Measurements from ENCODE around the gene NSL1. TPM values are rescaled to one million over a fixed set of nuclear protein-coding genes. Genes with fewer than 3 reads are reported as not detected.

The NSL1 gene
- total RNA-seq, 4 donors from 2014 or later = 20.1 to 36.4 (median 31.1) TPM

DNA sequence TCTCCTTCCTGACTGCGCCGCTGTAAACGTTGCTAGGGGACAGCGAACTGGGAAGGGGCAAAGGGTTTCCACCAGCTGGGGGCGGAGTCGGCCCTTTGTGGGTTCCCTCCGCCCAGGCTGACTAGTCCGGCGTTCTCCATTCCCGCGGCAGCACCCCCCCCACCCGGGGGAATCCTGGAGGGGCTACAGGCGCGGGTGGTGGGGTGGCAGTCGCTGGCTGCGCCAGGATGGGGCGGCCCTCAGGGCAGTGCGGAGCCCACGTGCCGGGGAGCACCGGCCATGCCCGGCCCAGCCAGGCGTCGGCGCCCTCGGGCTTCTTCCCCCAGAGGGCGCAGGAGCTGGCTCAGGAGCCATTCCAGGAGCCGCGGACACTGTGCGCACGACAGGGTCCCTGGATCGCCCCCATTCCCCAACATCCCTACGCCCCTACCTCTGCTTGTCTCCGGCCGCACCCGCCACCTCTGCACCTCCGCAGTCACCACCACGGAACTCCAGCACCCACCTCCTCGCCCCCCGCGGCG, 92.4 kb downstream of the NSL1 start:
- ATAC-seq = peak; percentile 71
- TF ChIP-seq POLR2AphosphoS5 (IDR thresholded peaks at IDR 0.05) = no peak
- TF ChIP-seq, protein P1, sequence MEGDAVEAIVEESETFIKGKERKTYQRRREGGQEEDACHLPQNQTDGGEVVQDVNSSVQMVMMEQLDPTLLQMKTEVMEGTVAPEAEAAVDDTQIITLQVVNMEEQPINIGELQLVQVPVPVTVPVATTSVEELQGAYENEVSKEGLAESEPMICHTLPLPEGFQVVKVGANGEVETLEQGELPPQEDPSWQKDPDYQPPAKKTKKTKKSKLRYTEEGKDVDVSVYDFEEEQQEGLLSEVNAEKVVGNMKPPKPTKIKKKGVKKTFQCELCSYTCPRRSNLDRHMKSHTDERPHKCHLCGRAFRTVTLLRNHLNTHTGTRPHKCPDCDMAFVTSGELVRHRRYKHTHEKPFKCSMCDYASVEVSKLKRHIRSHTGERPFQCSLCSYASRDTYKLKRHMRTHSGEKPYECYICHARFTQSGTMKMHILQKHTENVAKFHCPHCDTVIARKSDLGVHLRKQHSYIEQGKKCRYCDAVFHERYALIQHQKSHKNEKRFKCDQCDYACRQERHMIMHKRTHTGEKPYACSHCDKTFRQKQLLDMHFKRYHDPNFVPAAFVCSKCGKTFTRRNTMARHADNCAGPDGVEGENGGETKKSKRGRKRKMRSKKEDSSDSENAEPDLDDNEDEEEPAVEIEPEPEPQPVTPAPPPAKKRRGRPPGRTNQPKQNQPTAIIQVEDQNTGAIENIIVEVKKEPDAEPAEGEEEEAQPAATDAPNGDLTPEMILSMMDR (IDR thresholded peaks at IDR 0.05) = peak in 3 of 4 experiments; percentile 42 to 63 (median 58)
- TF ChIP-seq POLR2A (IDR thresholded peaks at IDR 0.05) = no peak
- no peak for TF ChIP-seq EP300 (IDR thresholded peaks at IDR 0.05)
- Histone ChIP-seq H3K27me3 (no peaks in the 10 kb centered on the region), H3K4me3 (peak overlapping the region; percentile 31 to 67), H3K9me3 (no peaks in the 10 kb centered on the region), H3K27ac (peak overlapping the region in 3 of 4 donors; percentile 72 to 82 (median 76)), H3K4me1 (peaks cover 0 to 34% (median 7%) of the 10 kb centered on the region in 3 donors), H3K36me3 (no peaks in the 10 kb centered on the region)
- 0% methylated on average over 7 of the region's 42 CpGs; no CpG with 5 or more reads in 1 of the 2 donors for WGBS, 2 donors (ENCODE audit: low coverage in 1 of 2)

DNA sequence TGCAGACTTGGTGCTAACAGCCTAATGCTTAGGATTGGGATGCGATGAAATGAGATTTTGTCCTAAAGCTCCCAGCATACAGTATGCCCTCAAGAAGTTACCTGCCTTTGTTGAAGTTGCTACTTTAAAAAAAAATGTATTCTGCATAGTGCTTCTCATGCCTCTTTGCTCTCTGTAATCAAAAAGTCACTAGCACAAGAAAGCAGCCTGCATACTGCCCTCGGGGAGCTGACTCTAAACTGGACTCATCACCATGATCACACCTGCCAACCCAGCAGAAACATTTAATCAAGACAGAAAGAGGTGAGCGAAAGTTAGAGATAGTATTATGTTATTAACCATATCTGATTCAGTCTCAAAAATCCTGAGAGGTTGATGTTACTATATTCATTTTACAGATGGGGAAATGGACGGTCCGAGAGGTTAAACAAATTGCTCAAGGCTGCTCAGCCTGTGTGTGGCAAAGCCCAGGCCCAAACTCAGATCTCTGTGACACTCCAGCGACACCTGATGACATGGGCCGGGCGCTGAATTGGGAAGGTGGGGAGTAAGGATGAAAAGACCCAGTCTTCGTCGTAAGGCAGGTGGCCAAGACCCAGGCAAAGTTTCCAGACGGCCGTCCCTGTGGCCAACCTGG, 93.0 kb downstream of the NSL1 start:
- TF ChIP-seq POLR2A (IDR thresholded peaks at IDR 0.05) = no peak
- TF ChIP-seq EP300 (IDR thresholded peaks at IDR 0.05) = no peak
- TF ChIP-seq POLR2AphosphoS5 (IDR thresholded peaks at IDR 0.05) = no peak
- TF ChIP-seq, protein P1 (IDR thresholded peaks at IDR 0.05) = no peak
- no peak overlapping the region for H3K27ac ChIP-seq
- peaks cover 0 to 34% (median 7%) of the 10 kb centered on the region in 3 donors for H3K4me1 ChIP-seq
- ATAC-seq = no peak
- H3K9me3 ChIP-seq = no peaks in the 10 kb centered on the region
- no peaks in the 10 kb centered on the region for H3K36me3 ChIP-seq
- H3K27me3 ChIP-seq = no peaks in the 10 kb centered on the region
- 61 to 78% methylated on average over 5 of the region's 12 CpGs for WGBS, 2 donors (ENCODE audit: low coverage in 1 of 2)
- H3K4me3 ChIP-seq = peak overlapping the region; percentile 31 to 67

DNA sequence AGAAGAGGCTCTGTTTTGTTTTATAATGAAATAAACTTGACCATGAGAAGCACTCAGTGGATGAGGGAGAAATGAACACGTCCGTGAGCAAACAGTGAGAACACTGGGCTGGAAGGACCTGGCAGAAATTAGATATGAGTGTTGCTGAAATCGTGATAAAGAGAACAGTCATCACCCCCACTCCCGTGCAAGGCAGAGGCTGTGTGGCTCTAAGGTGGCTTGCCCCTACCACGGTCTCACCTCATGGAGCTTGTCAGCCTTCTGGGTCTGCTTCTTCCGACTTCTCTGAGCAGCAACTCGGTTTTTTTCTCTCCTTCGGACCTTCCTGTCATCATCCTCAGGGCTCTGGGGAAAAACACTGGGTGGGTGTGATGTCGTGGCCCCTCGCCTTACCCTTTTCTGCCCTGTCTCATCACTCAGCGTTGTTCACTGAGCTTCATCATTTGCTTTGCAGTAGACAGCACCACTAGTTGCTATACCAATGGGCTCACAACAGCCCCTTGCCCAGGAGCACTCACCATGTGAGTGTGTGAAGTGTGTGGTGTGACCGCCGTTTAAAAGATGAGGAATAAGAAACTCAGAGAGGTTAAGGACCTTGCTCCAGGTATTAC, 94.8 kb downstream of the NSL1 start:
- H3K27me3 ChIP-seq = peaks cover 13% of the 10 kb centered on the region
- no peaks in the 10 kb centered on the region for H3K36me3 ChIP-seq
- no peak for ATAC-seq
- TF ChIP-seq POLR2AphosphoS5 (IDR thresholded peaks at IDR 0.05) = no peak
- TF ChIP-seq EP300 (IDR thresholded peaks at IDR 0.05) = no peak
- TF ChIP-seq POLR2A (IDR thresholded peaks at IDR 0.05) = no peak
- TF ChIP-seq, protein P1 (IDR thresholded peaks at IDR 0.05) = no peak
- 80 to 91% methylated on average over 8 to 11 of the region's 13 CpGs for WGBS, 2 donors (ENCODE audit: low coverage in 1 of 2)
- H3K4me1 ChIP-seq = peaks cover 0 to 34% (median 7%) of the 10 kb centered on the region in 3 donors
- H3K9me3 ChIP-seq = no peaks in the 10 kb centered on the region
- no peak overlapping the region for H3K27ac ChIP-seq
- H3K4me3 ChIP-seq = no peak overlapping the region

GRCh38 chr1:212692774-212693644, 98.6 kb downstream of the NSL1 start:
- WGBS, 2 donors (ENCODE audit: low coverage in 1 of 2) = 85 to 97% methylated on average over 5 to 7 of the region's 9 CpGs
- Histone ChIP-seq H3K4me3 (no peak overlapping the region), H3K9me3 (no peaks in the 10 kb centered on the region), H3K27ac (no peak overlapping the region), H3K27me3 (peaks cover 13% of the 10 kb centered on the region), H3K4me1 (no peaks in the 10 kb centered on the region), H3K36me3 (no peaks in the 10 kb centered on the region)
- no peak for TF ChIP-seq POLR2AphosphoS5 (IDR thresholded peaks at IDR 0.05)
- ATAC-seq = no peak

DNA sequence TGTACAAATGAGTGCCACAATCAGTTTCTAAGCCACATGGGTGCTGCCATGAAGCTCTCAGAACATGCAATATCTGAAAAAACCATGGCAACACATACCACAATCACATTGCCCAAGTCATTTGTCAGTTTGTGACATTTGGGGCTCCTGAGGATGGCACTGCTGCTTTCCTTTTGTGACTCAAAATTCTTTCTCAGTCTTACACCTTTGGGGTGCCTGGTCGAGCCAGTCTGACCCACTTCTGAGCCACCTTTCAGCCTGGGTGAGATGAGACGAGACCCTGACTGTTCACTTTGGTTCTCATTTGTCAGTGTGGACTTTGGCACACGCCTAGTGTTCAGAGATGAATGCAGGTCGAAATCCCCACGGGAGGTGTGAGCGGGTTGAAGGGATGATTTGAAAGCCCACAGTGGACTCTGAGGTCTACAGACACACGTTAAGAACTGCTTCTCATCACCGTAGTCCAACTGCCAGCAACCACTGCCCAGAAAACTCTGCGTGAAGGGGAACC, 100.0 kb downstream of the NSL1 start:
- 80% methylated on average over 1 of the region's 9 CpGs; no CpG with 5 or more reads in 1 of the 2 donors for WGBS, 2 donors (ENCODE audit: low coverage in 1 of 2)
- Histone ChIP-seq H3K4me3 (no peak overlapping the region), H3K36me3 (no peaks in the 10 kb centered on the region), H3K27me3 (peaks cover 13% of the 10 kb centered on the region), H3K9me3 (no peaks in the 10 kb centered on the region), H3K27ac (no peak overlapping the region), H3K4me1 (no peaks in the 10 kb centered on the region)
- TF ChIP-seq POLR2A (IDR thresholded peaks at IDR 0.05) (no peak), EP300 (IDR thresholded peaks at IDR 0.05) (no peak), POLR2AphosphoS5 (IDR thresholded peaks at IDR 0.05) (no peak)
- TF ChIP-seq, protein P1 (IDR thresholded peaks at IDR 0.05) = no peak
- ATAC-seq = no peak
